GM18870 (cell line): ENCODE measurements around the gene SUN5.
A peak's percentile ranks its signal among the peaks of the same experiment; 100 is the strongest.
"Not testable (repeated sequence)": the region's sequence is repeated elsewhere in the genome, so short reads cannot be mapped to it uniquely, and the experiment has no call there.

ENCODE experiments used
- ATAC-seq: cut with Tn5 transposase; IDR thresholded peaks from one replicate; pipeline ENCODE4 v1.9.1; 2021; ENCODE audit warnings: moderate library complexity; ENCODE audit not compliant: unreplicated experiment

Gene SUN5

GRCh38 chr20:32978009-32978335, 26.3 kb downstream of the SUN5 start:
- no peak for ATAC-seq

GRCh38 chr20:32977281-32978008, 26.8 kb downstream of the SUN5 start:
- ATAC-seq = no peak

- no peak for ATAC-seq
Observed at GRCh38 chr20:32976746-32977145, 27.5 kb downstream of the SUN5 start.

DNA sequence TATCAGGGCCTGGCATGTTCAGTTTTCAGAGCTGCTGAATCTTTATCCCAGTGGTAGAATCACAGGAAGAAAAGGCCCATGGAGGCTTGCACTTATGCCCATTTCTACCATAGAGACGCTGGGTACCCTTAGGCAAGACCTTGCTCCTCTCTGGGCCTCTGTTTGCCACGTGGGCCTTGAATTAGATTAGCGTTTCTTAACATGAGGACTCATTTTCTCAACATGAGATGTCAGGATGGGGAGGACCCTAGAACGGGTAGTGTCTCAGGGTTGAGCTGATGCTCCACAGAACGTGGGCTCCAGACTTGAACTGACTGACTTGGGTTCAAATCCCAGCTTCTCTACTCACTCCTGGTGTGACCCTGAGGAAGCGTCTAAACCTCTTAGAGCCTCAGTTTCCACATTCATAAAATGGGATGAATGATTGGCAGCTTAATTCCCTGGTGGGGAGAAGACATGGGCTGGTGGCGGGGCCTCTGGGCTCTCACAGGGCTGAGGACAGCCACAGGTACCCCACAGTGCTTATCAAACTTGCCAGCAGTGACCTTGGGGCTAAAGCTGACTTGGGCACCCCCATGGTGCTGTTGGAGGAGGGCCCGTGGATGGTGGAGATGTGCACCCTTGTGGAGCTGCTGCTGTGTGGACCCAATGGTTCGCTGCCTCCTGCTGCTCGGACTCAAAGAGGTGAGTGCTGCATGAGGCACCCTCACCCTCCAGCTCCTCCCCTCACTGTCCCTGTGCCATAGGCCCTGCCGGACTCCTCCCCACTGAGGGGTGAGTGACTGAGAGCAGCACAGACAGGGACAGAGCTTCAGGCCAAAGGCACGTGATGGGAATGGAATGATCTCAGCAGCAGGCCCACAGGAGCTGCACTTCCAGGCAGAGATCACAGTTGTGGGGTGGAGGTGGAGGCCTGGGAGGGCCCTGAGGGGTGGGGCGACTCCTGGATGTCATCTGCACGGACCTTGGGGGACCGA, 28.2 kb downstream of the SUN5 start:
- no peak for ATAC-seq

GRCh38 chr20:32975121-32975520, 29.1 kb downstream of the SUN5 start:
- ATAC-seq = not testable (repeated sequence)

DNA sequence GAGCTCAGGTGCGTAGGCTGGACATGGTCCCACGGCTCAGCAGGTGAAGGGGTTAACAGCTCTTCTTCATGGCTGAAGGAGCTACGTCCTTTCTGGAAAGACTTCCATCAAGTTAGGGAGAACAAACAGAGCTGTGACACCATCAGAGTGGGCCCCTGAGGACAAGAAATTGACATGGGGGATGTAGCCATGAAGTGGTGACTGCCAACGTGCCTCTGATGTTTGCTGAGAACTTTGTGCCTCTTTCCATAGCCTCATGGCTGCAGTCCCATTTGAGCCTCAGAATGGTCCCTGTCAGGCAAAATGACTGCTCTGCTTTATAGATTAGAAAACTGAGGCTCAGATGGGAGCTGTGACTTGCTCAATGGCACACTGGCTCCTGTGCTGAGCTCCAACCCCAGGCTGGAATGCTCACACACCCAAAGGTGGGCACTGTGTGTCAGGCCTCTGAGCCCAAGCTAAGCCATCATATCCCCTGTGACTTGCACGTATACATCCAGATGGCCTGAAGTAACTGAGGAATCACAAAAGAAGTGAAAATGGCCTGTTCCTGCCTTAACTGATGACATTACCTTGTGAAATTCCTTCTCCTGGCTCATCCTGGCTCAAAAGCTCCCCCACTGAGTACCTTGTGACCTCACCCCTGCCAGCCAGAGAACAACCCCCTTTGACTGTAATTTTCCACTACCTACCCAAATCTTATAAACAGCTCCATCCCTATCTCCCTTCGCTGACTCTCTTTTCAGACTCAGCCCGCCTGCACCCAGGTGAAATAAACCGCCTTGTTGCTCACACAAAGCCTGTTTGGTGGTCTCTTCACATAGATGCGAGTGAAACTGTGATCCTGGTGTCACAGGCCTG, 29.8 kb downstream of the SUN5 start:
- not testable (repeated sequence) for ATAC-seq

GRCh38 chr20:32973077-32973717, 31.0 kb downstream of the SUN5 start:
- no peak for ATAC-seq

- ATAC-seq = peak; percentile 82
Observed at GRCh38 chr20:32972181-32973076, 31.8 kb downstream of the SUN5 start.

- ATAC-seq = no peak
Observed at GRCh38 chr20:32971703-32972161, 32.5 kb downstream of the SUN5 start.

DNA sequence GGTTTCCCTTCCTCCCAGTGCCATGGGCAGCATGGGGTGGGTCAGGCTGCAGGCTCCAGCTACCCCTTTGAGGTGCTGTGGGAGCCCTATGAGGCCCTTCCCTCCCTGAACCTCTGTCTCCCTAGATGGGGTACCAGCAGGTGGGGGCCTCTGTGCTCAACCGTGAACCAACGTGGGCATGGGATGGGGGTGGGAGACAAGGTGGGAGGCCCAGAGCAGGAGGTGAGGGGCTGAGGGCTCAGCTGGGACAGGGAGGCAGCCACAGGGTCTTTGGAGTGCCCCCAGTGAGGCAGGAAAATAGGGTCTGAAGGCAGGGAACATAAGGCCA, 33.3 kb downstream of the SUN5 start:
- ATAC-seq = no peak

GRCh38 chr20:32970115-32970972, 33.9 kb downstream of the SUN5 start:
- ATAC-seq = no peak

GRCh38 chr20:32969356-32970114, 34.7 kb downstream of the SUN5 start:
- ATAC-seq = no peak

DNA sequence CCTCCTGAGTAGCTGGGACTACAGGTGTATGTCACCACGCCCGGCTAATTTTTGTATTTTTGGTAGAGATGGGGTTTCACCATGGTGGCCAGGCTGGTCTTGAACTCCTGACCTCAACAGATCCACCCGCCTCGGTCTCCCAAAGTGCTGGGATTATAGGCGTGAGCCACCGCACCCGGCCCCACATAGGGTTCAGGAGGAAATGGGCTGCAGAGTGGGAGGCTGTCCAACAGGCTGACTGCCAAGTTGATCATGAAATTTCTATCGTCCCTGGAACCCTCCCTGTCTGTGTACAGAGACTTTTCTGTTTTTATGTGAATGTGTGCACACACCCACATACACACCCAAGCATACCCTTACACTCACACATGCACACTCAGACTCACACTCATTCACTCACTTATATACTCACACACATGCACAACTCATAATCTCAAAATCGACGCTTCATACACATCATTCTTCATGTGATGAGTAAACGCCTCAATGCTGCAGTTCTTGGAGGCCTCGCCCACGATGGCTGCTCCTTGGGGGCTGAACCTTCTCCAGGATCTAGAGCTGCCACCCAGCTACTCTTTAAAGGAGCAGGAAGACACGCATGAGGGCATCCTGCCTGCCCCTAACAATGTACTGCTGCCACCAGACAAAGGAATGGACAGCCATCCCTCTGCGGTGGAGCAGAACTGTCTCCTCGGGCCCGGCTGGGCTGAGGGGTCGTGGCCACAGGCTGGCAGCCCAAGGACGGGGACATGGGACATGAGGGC, 35.6 kb downstream of the SUN5 start:
- ATAC-seq = no peak

- no peak for ATAC-seq
Observed at GRCh38 chr20:32967961-32968457, 36.2 kb downstream of the SUN5 start.

- no peak for ATAC-seq
Observed at GRCh38 chr20:32966881-32967781, 37.1 kb downstream of the SUN5 start.

DNA sequence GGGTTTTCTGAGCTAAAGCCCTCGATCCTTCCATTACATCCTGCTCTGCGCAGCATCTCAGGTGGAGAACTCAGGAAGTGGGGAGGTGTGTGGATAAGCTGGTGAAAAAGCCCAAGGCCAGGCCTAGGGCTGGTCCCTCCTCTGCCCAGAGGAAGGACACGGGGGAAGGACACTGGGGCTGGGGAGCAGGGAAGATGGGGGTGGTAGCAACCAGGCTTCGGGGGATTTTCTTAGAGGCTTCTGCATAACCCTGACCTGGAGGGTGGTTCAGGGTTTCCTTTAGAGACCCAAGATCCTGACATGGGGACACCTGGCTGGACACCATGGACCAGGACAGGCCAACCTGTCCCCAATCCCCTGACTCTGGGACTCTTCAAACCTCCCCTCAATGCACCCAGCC, 37.9 kb downstream of the SUN5 start:
- no peak for ATAC-seq
